Measurements from ENCODE around the gene ITM2B.

ITM2B gene

GRCh38 chr13:48186722-48187121, 46.3 kb upstream of the ITM2B start:
- Histone ChIP-seq H3K79me2 (ENCODE audit: control insufficient read depth, low read length) (no peaks in the 10 kb centered on the region), H4K20me1 (ENCODE audit: control insufficient read depth, insufficient read depth, low read depth, low read length) (no peaks in the 10 kb centered on the region), H3K9me3 (ENCODE audit: control insufficient read depth, insufficient read depth, low read length) (no peaks in the 10 kb centered on the region; the same call in 1 of the 2 replicates), H3K27ac (ENCODE audit: low read depth, low read length) (no peak overlapping the region), H3K9me2 (replicated peaks; ENCODE audit: control insufficient read depth, low read length) (no peaks in the 10 kb centered on the region), H3K4me1 (ENCODE audit: control insufficient read depth, low read length) (no peaks in the 10 kb centered on the region), H3K4me2 (ENCODE audit: low read length) (no peak overlapping the region), H3F3A (ENCODE audit: control insufficient read depth, insufficient read depth) (no peaks in the 10 kb centered on the region), H3K36me3 (ENCODE audit: control insufficient read depth, low read length) (no peaks in the 10 kb centered on the region), H3K4me3 (ENCODE audit: low read length) (no peak overlapping the region), H3K27me3 (ENCODE audit: control insufficient read depth, low read length) (no peaks in the 10 kb centered on the region)
- TF ChIP-seq CTCF (IDR thresholded peaks at IDR 0.05; ENCODE audit: low read depth, low read length, poor library complexity, severe bottlenecking) (no peak), EZH2phosphoT487 (IDR thresholded peaks at IDR 0.05; ENCODE audit: borderline replicate concordance, low read length) (no peak)

DNA sequence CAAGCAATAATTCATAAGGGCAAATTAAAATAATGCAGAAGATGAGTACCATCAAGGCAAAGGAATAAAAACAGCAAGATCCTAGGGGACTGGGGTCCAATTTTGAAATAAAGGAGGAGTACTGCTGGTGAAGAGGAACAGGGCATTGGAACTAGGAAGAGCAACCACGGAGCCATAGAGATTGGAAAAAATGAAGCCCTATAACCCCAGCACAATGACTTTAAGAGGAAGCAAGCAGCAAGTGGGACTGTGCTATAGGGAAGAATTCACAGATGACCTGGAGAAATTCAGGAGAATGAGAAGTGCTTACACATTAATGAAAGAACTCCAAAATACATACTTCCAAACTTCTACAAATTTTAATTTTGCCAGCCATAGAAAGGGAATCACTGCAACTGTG, 44.9 kb upstream of the ITM2B start:
- TF ChIP-seq EZH2phosphoT487 (IDR thresholded peaks at IDR 0.05; ENCODE audit: borderline replicate concordance, low read length) (no peak), CTCF (IDR thresholded peaks at IDR 0.05; ENCODE audit: low read depth, low read length, poor library complexity, severe bottlenecking) (no peak)
- Histone ChIP-seq H3K4me3 (ENCODE audit: low read length) (no peak overlapping the region), H3K9me2 (replicated peaks; ENCODE audit: control insufficient read depth, low read length) (no peaks in the 10 kb centered on the region), H3K27me3 (ENCODE audit: control insufficient read depth, low read length) (no peaks in the 10 kb centered on the region), H3F3A (ENCODE audit: control insufficient read depth, insufficient read depth) (no peaks in the 10 kb centered on the region), H3K27ac (ENCODE audit: low read depth, low read length) (no peak overlapping the region), H3K79me2 (ENCODE audit: control insufficient read depth, low read length) (no peaks in the 10 kb centered on the region), H4K20me1 (ENCODE audit: control insufficient read depth, insufficient read depth, low read depth, low read length) (no peaks in the 10 kb centered on the region), H3K36me3 (ENCODE audit: control insufficient read depth, low read length) (no peaks in the 10 kb centered on the region), H3K9me3 (ENCODE audit: control insufficient read depth, insufficient read depth, low read length) (no peaks in the 10 kb centered on the region; the same call in 1 of the 2 replicates), H3K4me2 (ENCODE audit: low read length) (no peak overlapping the region), H3K4me1 (ENCODE audit: control insufficient read depth, low read length) (no peaks in the 10 kb centered on the region)

DNA sequence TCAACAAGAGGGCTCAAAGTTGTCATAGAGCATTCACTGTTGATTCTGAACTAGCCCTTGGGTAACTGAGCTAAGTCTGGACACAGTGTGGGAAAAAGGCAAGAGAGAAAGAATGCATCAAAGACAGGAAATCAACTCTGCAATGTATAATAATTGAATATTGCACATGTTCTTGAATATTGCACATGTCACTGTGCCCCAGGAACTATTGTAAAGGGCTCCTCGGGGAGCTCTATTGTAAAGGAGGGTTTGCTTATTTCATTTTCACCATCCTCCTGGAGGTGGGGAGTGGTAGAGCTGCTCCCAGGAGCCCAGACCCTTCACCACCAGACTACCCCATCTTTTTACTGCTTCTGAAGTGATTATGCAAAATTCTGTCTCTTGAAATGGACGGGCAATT, 44.4 kb upstream of the ITM2B start:
- TF ChIP-seq EZH2phosphoT487 (IDR thresholded peaks at IDR 0.05; ENCODE audit: borderline replicate concordance, low read length) (no peak), CTCF (IDR thresholded peaks at IDR 0.05; ENCODE audit: low read depth, low read length, poor library complexity, severe bottlenecking) (no peak)
- Histone ChIP-seq H3F3A (ENCODE audit: control insufficient read depth, insufficient read depth) (no peaks in the 10 kb centered on the region), H3K27ac (ENCODE audit: low read depth, low read length) (no peak overlapping the region), H4K20me1 (ENCODE audit: control insufficient read depth, insufficient read depth, low read depth, low read length) (no peaks in the 10 kb centered on the region), H3K27me3 (ENCODE audit: control insufficient read depth, low read length) (no peaks in the 10 kb centered on the region), H3K4me3 (ENCODE audit: low read length) (no peak overlapping the region), H3K36me3 (ENCODE audit: control insufficient read depth, low read length) (no peaks in the 10 kb centered on the region), H3K9me2 (replicated peaks; ENCODE audit: control insufficient read depth, low read length) (no peaks in the 10 kb centered on the region), H3K4me1 (ENCODE audit: control insufficient read depth, low read length) (no peaks in the 10 kb centered on the region), H3K4me2 (ENCODE audit: low read length) (no peak overlapping the region), H3K9me3 (ENCODE audit: control insufficient read depth, insufficient read depth, low read length) (no peaks in the 10 kb centered on the region; the same call in 1 of the 2 replicates), H3K79me2 (ENCODE audit: control insufficient read depth, low read length) (no peaks in the 10 kb centered on the region)

Measured in DOHH2 (cell line).